Vagina (tissue), 2 donors: ENCODE results near the gene ESPN.

Experiments
- CTCF ChIP-seq, 3 experiments: fragments of 450-650 bp in 2 of 3; fragments of 200-600 bp in 1 of 3; sonication (generic) in 1 of 3; IDR thresholded peaks; one replicate each; pipeline ENCODE4 v1.5.1; 2017 to 2019; ENCODE audit warnings: antibody characterized with exemption in 3 of 3, mild to moderate bottlenecking in 2 of 3, moderate library complexity in 2 of 3
- POLR2AphosphoS5 ChIP-seq, 2 donors: sonication (generic); formaldehyde crosslinking; IDR thresholded peaks; one replicate each; pipeline ENCODE4 v1.9.0; 2017; ENCODE audit warnings: antibody characterized with exemption in 2 of 2, mild to moderate bottlenecking in 2 of 2, low read depth in 1 of 2; ENCODE audit not compliant: insufficient read depth in 1 of 2

- TF ChIP-seq POLR2AphosphoS5 (IDR thresholded peaks at IDR 0.05; ENCODE audit: insufficient read depth in 1 of 2, low read depth in 1 of 2) (no peak), CTCF (IDR thresholded peaks at IDR 0.05) (no peak)
Measured at GRCh38 chr1:6414443-6414844, 10.1 kb upstream of the ESPN start.
